DMS 273 treated with DMSO at 0.1 percent for 48 hours (cell line): Measurements from ENCODE around the gene MYO5C.
"Not testable (repeated sequence)": the region's sequence is repeated elsewhere in the genome, so short reads cannot be mapped to it uniquely, and the experiment has no call there.

ENCODE experiments used
- DNase-seq: peaks from one replicate; lab custom pipeline; 2025; lab: John Stamatoyannopoulos, UW

MYO5C gene

DNA sequence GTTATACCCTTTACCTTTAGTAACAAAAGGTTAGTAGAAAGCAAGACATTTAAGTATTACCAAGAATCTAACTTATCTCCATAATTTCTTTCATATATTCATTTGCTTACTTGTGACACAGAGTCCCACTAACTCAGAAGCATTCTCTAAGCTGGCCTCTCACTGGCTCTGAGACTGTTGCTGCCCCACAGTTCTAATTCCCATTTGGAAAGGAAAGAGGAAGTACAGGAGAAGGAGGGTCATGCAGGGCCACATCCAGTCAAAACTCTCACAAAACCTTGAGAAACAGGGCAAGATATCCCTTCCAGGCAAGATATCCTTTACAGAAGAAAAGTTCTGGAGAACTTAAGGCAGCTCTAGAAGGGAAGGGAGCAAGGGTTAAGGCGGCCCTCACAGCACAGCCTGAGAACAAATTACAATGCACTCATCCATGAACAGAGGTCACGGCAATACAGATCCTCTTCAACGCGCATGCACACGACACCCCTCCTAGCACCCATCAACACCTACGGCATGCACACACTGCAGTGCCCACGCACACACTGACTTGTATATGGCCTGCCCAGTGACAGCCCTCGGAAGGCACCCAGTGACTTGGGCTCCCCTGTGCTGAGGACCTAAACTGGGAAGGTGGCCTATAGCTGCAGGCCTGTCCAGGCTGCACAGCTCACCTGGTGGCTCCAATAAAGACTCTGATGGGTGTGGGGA is 13.0 kb upstream of the MYO5C start:
- DNase-seq: no peak

DNA sequence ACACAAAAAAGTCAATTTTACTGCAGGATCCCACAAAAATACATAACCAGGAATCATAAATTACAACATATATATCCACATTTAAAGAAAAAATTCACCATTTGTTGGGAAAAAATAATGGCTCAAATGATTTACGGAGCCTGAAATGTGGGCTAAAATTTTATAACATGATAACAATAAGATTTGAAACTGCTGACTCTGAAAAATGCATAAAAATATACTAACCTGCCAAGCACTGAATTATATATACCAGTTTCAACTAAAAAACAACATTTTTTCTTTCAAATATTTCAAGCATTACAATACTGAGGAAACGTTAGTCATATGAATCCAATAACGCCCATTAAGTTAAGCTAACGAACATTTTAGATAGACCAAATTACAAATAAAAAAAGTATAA is 12.2 kb upstream of the MYO5C start:
- no peak for DNase-seq

DNA sequence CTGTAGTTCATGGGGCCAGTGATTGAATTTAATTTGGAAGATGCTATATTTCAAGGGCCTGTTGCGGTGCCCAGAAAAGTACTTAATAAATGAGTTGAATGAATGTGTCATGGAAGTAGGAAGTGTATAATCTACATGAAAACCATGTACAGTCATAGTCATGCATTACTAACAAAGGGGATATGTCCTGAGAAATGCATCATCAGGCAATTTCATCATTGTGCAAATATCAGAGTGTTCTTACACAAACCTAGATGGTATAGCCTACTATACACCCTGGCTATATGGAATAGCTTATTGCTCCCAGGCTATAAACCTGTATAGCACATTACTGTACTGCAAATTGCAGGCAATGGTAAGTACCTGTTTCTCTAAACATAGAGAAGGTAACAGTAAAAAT is 10.7 kb upstream of the MYO5C start:
- no peak for DNase-seq

DNA sequence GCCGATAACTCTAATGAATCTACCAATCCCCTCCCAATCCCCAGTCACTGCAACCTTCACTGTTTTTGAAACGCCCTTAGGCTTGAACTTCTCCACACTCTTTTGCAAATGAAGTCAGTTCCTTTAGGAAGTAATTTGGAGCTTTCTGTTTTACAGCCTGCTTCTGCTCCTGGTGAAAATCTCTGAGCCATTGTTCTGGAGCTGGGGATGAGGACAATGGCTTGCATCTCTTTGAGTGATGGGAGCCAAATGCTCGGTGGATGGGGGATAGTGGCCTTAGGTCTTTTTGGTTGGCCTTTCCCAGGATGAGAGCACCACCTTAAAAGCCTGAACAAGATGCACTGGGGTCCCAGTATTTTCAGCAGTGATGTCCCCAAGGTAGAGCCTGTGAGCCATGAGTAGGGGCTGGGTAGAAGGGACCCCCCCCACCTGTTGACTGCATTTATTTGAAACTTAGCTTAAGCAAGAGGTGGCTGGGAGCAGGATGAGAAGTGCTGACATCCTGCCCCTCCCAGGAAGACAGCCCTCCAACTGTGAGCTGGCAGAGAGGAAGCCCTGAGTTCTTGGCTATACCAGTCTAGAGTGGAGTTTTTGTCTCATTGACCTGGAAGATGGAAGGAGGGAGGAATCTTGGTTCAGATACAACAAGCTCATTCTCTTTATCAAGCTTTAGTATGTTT is 7.6 kb upstream of the MYO5C start:
- DNase-seq: no peak

DNA sequence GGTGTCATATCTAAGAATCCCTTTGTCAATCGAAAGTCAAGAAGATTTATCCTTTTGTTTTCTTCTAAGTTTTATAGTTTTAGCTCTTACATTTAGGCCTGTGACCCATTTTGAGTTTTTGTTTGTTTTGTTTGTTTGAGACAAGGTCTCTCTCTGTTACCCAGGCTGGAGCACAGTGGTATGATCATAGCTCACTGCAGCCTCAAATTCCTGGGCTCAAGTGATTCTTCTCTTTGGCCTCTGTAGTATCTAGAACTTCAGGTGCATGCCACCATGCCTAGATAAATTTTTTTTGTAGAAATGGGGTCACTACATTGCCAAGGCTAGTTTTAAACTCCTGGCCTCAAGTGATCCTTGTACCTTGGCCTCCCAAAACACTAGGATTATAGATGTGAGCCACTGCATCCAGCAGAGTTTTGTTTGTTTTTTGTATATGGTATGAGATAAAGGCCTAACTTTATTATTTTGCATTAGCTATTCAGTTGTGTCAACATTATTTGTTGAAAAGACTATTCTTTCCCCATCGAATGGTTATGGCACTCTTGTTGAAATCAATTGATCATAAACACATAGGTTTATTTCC is 5.8 kb upstream of the MYO5C start:
- DNase-seq: no peak

DNA sequence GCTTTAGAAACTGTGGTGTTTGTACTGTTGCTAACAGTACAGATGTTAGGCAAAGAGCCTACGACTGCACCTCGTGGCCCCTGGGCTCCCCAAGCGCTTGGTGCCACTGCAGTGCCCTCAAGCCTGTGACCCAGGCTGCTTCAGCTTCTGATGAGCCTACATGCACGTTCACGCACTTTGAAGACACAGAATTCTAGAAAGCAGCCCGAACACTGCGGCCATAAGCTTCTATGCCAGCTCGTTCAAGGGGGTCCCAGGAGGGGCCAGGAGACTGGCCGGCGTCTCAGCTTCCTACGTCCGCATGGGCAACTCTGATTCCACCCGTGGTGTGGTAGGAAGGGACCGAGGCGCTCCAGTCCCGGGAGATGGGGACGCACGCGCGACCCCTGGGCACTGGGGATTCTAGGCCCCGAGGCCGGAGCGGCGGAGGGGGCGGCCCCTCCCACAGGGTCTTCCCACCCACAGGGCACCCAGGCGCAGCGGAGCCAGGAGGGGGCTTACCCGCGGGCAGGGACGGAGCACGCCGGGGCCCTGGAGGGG is 653 bp downstream of the MYO5C start:
- no peak for DNase-seq

DNA sequence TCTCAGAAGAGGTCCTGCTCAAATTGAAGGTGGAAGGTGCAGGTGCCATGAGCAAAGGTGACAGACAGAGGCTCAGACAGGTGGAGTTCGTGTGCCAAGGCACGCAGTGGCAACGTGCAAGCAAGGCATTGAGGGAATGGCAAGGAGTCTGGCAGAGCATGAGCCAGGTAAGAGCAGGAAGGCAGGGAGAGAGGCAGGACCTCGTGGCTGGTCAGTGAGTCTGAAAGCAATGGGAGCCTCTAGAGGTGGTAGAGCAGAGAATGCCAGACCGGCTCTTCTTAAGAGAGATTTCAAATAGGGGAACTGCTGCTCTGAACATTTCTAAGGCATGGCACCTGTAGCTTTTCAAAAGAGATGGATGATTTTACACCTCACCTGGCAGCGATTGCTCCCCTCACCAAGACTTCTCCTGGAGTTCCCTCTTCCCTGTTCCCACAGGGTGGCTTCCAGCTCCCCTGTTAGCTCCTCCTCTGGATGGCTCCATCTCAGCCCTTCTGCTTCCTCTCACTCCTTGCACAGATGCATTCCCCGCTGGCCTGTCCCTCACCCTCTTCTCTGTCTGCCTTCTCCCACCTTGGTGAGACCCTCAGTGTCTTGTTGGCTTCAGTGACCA is 2.7 kb downstream of the MYO5C start:
- DNase-seq: no peak

DNA sequence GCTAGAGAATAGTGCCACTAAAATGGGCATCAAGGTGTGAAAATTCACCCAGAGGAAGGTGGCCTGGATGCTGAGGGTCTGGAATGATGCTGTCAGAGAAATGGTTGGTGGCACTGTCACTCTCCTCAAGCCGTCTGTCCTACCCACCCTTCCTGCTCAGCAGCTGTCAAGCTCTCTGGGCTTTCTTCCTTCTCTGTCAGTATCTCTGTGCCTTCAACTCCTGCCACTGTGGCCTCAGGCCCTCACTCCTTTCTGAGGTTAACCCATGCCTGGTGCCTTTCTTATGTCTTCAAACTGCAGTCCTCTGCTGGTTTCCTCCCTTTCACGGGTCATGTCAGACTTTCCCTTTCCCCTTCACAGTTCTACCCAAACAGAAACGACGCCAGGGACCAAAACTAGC is 4.4 kb downstream of the MYO5C start:
- no peak for DNase-seq

DNA sequence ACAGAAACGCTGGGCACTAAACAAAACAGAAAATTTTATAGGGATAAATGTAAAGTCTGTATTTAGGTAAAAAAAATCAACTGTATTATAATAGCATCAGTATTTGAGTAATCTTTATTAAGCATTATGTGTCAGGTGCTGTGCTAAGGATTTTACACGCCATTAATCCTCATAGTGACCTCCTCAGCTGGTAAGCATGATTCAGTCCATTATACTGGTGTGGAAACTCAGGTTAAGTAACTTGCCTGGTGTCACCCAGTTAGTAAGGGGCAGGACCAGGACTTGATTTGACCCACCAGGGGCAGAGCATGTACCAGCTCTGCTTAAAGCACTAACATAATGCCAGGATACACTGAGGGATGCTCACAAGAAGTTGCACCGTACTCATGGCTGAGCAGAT is 4.8 kb downstream of the MYO5C start:
- no peak for DNase-seq

DNA sequence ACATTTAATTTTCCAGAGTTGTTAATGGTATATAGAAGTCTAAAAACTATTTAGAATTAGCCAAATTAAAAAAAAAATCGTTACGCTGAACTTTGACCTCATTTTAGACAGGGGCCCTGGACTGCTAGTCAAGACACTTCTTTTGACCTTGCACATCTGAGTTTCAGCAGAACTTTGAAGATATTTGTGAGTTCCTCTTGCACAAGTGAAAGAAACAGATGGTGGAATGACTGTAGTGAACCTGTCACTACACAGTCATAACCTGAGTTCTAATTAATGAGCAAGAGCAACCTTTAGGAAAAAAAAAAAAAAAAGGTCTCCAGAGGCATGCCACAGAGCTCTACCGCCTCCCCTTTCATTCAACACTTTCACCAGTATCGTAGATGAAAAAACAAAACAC is 5.3 kb downstream of the MYO5C start:
- DNase-seq: no peak

DNA sequence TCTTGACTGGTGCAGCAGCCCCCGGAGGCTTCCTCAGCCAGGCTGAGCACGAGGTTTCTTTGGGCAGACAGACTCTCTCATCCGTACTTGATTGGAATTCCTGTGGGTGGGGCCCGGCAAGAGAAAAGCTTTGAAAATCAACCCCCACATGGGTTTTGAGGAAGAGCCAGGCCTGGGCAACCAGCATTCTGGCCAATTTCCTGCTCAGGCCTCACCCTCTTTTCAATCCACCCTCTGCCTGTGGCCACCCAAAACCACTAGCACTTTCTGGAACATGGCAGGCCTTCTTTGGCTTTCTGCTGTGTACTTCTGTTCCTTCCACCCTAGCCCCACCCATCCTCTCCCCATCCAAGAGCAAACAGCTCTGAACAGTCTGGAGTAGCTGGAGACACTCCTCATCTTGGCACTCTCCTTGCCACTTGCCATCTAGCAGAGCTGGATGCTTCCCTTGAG is 5.9 kb downstream of the MYO5C start:
- DNase-seq: no peak

DNA sequence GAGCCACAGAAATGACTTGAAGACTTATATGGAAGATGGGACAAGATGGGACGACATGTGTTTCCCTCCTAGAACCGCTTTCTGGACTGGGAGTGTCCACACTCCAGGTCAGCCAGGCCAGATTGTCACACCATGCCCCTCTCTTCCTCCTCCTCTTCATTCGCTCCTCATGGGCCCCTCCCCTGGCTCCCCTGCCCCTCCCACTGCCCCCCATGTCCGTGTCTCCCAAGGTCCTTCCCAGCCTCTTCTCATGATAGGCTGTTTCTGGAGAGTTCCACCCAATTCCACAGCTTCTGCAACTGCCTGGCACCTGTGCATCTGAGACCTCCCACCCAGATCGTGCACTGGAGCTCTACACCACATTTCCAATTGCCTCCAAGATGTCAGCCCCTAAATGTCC is 6.6 kb downstream of the MYO5C start:
- no peak for DNase-seq

DNA sequence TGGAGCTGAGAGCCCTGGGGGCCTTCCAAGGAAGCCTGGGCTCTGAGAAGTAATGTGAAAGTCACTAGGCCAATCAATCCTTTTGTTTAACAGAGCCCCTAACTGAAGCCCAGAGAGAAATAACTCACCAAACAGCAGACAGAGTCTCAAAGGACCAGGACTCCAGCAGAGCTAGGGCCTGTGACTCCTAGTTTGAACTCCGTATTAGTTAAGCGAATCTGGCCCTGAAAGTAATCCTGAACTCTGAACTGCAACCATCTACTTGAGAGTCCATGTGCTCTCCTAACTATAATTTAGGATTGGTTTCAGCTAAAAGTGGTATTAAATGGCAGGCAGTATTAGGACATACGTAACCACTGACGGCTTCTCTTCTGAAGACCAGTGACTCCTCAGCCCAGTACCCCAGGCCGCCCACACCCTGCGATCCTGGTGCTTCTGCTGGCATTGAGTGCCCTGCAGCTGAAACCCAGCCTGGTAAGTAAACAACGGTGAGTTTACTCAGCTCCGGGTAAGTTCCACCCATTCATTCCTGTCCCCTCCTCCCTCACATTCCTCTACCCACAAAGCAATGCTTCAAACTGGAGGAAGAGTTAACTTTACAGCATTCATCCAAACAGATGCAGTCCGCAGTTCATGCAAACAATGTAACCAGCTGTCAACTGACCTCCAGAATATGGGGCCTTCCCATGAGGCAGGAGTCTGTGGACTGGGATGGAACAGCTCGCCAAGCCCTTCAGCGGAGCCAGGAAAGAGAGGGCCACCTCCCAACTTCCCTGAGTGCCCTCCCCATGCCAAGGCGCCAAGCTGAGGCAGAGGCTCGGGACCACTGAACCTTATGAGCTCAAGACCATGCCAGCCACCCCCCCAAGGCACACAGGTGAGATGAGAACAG is 7.3 kb downstream of the MYO5C start:
- DNase-seq: no peak

DNA sequence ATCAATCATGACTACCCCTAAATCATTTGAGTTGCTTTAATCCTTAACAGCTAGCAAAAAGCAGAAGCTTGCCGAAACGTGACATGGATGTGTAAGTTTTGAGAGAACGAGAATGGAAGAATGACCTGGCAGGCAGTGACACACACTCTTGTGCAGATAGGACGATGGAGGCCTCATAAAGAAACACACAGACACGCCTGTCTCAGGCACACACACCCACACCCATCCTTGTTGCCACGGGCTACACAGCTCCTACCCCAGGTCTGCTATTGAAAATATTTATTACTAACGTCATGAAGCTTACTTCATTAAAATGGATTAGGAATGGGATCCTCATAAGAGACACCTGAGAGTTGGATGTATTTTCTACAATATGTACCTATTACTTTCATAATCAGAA is 8.5 kb downstream of the MYO5C start:
- no peak for DNase-seq

DNA sequence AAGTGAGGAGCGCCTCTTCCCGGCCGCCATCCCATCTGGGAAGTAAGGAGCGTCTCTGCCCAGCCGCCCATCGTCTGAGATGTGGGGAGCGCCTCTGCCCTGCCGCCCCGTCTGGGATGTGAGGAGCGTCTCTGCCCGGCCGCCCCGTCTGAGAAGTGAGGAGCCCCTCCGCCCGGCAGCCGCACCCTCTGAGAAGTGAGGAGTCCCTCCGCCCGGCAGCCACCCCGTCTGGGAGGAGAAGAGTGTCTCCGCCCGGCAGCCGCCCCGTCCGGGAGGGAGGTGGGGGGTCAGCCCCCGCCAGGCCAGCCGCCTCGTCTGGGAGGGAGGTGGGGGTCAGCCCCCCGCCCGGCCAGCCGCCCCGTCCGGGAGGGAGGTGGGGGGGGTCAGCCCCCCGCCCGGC is 9.7 kb downstream of the MYO5C start:
- not testable (repeated sequence) for DNase-seq

DNA sequence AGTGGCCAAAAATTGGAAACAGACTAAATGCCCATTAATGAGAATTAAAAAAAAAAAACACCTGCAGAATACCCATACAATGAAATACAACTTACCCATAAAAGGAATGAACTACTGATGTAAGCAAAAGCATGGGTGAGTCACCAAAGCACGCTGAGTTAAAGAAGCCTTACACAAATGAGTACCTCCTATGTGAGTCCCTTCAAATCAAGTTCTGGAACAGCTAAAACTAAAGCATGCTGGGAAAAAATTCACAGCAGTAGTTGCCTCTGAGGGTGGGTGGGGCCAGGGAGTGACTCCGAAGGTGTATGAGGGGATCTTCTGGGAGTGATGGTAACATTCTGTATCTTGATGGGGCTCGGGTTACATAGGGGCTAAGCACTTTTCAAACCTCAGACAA is 11.4 kb downstream of the MYO5C start:
- DNase-seq: no peak

DNA sequence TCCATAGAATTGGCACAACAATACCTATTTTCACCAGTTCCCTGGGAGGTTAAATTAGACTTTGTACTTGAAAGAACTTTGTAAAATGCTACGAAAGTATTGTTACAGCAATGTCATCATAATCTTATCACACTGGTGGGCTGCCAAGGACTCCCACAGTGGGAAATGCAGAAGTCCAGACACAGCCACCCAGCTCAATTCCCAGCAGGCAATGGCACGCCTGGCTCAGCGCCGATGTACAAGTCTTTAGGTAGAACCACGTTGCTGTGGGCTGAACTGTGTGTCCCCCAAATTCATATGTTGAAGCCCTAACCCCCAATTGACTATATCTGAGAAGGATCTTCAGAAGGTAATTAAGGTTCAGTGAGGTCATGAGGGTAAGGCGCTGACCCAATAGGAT is 12.3 kb downstream of the MYO5C start:
- DNase-seq: no peak

DNA sequence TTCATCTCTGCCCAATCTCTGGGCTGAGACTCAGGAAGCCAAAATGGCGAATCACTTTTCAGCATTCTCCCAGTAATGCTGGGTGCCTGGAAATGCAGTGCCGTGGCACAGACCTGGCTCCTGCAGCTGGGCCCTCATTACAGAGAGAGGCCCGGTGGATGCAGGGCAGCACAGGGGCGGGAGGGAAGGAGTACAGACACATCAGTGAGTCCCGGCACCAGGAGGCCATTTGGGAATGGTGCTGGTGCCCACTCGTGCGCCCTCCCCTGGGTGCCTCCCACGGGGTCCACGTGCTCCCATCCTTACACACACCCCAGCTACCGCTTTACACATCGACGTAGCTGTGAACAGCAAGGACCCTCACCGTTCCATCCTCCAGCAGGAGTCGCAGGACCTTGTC is 13.2 kb downstream of the MYO5C start:
- DNase-seq: no peak

DNA sequence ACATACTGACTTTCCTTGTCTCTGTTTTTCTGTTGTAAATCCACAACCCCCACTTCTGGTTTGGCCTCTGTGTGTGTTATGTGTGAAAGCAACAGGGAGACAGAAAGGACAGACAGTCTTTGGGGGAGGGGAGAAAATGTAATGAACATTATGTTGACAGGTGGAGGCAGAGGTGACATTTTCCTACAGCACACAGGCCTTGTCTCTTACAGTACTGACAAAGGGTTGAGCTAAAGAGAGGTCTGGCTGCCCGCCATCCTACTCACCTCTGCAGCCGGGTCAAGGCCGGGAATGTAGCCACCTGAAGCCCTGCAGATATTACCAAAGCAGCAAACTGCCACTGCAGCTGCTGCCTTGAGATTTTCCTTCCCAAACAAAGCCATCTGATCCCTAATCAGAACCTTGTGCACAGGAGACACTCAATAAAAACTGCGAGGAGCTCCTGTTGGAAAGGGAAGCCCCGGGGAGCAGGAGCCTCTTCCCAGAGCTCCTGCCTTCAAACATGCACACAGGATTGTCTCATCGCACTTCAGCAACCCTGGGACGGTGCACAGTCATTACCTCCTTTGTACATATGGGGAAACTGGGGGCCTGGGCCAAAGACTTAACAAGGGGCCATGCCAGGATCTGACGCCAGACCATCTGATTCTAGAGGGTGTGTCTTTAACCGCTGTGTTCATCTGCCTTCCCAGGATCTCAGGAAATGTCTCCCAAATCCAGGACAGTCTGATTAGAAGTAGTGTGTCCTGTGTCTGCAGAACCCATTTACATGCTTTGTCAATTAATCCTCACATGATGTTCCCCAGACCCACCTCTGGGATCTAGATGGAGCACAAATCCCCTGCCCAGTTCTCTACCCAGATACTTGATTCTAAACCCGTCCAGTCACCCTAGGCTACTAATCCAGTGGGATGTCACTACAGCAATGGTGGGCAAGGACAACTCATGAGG is 14.2 kb downstream of the MYO5C start:
- no peak for DNase-seq

DNA sequence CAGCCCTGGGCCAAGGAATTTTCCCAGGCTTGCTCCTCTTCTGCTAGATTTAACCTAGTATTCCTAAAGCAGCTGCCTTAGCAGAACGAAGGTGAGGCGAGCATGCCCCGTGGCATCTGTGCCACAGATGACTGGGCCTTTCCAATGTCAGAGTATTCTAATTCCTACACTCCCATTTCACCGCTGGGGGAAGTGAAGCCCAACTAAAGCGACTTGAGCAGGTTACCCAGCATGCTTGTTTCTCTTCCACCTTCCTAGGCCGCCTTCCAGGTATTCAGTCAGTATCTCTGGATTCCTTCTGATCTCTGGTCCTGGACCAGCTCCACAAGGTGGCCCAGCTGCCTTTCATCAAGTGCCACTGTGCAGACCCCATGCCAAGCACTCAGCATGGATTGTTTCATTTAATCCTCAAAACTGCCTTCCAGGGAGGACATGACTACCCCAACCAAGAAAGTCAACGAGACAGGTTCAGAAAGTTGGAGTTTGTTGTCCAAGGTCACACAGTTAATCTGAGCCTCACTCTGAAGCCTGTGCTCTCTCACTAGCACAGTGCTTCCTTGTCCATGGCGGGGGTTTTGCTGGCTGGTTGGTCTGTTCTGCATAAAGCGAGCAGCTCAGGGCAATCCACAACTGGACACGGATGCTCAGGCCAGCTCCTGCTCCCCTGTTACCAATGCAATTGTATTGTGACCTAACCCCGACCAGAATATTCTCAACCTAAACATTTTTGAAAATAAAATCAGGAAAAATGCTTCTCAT is 15.1 kb downstream of the MYO5C start:
- DNase-seq: no peak
